T47D (cell line): ENCODE results near the gene R3HDM2.

Experiments used
- DNase-seq, 2 experiments: peaks; one replicate each; pipeline versions ENCODE4 v3.0.0 to v3.0.0-alpha.2; 2011 to 2012; ENCODE audit warnings: low read depth in 1 of 2, low spot score in 1 of 2
- JUND ChIP-seq: IDR thresholded peaks from 2 replicates; pipeline ENCODE4 v1.6.1; 2012; ENCODE audit warnings: low read depth
- in situ Hi-C: cut with HindIII; loops from 2 replicates; pipeline ENCODE4 v1.10.0; 2016; ENCODE audit warnings: low sequenced_read_pairs, low pct_unique_long_range_greater_than_20kb

The R3HDM2 gene

DNA sequence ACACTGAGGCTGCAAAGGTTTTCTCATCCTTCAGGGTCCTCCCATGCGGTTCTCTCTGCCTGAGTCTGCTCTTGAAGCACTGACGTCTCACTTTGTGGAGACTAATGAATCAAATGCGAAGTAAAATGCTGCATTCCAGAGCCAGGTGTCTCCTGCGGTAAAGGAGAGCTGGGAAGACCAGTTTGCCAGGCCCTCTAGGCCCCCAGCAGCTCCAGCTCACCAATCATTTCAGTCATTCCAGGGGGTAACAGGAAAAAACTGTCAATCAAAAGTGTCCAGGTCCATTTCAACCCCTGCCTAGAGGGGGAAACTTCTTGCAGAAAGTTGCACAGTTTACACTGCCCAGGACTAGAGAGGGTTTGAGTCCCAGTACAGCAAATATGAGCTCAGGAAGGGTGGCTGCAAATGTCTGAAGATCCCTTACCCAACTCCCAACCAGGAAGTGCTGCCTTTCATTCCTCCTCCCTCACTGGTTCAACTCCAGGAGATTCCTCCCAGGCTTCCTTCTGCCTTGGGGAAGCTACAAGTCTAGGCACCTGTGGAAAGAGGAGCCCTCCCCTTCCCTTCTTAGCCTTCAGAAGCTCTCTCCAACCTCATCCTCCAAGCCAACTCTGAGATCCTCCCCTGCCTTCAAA is 217.0 kb downstream of the R3HDM2 start:
- in situ Hi-C loops: no loop called here
- TF ChIP-seq JUND: no peak
- peak; percentile 70 to 76 for DNase-seq

DNA sequence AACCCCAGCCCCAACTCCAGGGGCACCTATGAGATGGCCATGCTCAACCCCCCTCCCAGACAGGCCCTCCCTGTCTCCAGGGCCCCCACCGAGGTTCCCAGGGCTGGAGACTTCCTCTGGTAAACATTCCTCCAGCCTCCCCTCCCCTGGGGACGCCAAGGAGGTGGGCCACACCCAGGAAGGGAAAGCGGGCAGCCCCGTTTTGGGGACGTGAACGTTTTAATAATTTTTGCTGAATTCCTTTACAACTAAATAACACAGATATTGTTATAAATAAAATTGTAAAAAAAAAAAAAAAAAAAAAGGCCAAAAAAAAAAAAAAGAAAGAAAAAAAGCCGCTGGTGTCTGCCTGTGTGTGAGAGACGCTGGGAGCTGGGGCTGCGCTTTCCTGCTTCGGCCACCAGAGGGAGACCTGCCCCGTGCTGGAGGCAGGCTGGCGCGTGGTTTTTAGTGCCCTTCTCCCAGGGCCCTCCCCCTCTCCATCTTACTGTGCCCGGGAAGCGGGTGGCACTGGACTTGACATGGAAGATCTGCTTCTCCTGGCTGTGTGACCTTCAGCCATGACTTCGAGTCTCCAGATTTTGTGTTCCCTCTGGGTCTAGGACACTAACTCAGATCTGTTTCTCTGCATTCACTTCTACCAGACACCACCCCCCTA is 217.7 kb downstream of the R3HDM2 start:
- in situ Hi-C loops: no loop called here

GRCh38 chr12:57212701-57213057 is 218.2 kb downstream of the R3HDM2 start:
- no peak for DNase-seq
- no peak for TF ChIP-seq JUND
- in situ Hi-C loops: no loop called here

More for the DNA sequence above, 217.7 kb downstream of the R3HDM2 start:
- no peak for TF ChIP-seq JUND
- DNase-seq: peak; percentile 93 to 96

- in situ Hi-C loops: no loop called here
- TF ChIP-seq JUND: no peak
- DNase-seq: no peak
Observed at GRCh38 chr12:57211791-57212700, 218.8 kb downstream of the R3HDM2 start.

DNA sequence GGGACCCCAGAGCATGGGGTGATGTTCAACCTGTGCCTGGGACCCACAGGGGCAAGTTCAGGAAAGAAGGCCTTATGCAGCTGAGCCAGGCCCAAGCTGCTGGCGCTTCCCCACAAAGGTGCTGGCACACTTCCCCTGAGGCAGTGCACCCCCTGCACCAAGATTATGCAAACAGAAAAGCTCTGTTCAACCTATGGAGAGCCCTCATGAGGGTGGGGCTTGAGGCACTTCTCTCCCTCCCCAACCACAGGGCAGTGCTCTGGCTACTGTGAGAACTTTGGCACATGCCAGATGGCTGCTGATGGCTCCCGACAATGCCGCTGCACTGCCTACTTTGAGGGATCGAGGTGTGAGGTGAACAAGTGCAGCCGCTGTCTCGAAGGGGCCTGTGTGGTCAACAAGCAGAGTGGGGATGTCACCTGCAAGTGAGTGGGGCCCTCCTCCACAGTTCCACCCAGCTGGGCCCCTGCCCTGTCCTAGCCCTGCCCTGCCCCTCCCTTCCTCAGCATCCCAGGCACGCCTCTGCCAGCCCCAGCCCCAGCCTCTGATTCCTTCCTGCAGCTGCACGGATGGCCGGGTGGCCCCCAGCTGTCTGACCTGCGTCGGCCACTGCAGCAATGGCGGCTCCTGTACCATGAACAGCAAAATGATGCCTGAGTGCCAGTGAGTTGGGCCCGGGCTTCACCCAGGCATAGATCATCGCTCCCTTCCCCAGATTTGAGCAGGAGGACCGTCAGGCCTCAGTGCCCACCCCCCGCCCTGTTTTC is 219.7 kb downstream of the R3HDM2 start:
- TF ChIP-seq JUND: no peak
- in situ Hi-C loops: no loop called here
- no peak for DNase-seq

DNA sequence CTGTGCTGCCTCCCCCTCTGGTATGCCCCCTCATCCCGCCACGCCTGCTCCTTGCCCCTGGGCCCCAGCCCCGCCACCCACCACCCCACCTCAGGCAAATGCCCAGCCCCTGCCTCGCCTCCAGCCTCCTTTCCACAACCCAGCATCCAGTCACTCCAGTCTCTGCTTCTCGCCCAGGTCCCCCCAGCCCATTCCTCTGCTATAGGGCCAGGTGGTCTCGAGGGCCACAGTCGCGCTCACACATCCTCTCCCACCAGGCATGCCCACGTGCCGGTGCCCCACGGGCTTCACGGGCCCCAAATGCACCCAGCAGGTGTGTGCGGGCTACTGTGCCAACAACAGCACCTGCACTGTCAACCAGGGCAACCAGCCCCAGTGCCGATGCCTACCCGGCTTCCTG is 220.4 kb downstream of the R3HDM2 start:
- TF ChIP-seq JUND: no peak
- no peak for DNase-seq
- in situ Hi-C loops: no loop called here

GRCh38 chr12:57209916-57210315 is 220.9 kb downstream of the R3HDM2 start:
- TF ChIP-seq JUND: no peak
- DNase-seq: no peak
- in situ Hi-C loops: no loop called here

DNA sequence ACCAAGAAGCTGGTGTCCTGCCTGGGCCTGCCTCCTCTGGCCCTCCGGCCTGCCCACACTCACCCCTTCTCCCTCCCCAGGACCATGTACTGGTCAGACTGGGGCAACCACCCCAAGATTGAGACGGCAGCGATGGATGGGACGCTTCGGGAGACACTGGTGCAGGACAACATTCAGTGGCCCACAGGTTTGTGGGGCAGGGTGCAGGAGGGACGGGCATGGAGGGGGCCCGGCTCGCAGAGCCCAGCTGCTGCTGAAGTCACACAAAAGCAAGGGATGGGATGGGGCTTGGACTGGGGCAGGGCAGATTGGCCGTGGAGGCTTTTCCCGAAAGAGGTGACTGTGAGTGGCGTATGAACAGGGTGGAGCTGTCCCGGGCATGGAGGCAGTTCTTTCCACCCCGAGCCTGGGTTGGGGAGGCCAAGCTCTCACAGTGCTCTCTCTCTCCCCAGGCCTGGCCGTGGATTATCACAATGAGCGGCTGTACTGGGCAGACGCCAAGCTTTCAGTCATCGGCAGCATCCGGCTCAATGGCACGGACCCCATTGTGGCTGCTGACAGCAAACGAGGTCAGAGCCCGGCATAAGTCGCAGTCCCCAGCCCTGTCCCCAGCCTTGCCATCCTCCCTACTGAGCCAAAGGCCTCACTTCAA is 222.1 kb downstream of the R3HDM2 start:
- DNase-seq: no peak
- no peak for TF ChIP-seq JUND
- in situ Hi-C loops: no loop called here

- in situ Hi-C loops: no loop called here
- no peak for DNase-seq
- TF ChIP-seq JUND: no peak
Observed at GRCh38 chr12:57207731-57208630, 222.9 kb downstream of the R3HDM2 start.

DNA sequence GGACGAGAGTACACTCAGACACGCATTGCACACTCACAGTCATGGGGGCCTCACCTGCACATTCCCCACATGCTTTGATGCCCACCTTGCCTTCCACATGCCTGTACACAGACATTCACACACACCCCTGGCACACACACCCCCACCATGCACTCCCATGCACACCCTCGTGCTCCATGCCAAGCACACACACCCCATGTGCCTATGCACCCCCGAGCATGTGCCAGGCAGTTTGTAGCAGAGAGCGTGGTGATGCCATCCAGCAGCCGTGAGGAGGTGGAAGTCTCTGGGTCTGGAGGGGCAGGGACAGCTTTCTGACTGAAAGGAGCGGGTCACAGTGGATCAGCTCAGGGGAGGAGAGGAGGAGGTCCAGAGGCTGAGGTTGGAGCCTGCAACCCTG is 224.9 kb downstream of the R3HDM2 start:
- in situ Hi-C loops: no loop called here
- DNase-seq: no peak
- TF ChIP-seq JUND: no peak

- in situ Hi-C loops: no loop called here
- DNase-seq: no peak
- TF ChIP-seq JUND: no peak
Observed at GRCh38 chr12:57205186-57205585, 225.7 kb downstream of the R3HDM2 start.
